ENCODE measurements around the gene ISYNA1.

The ISYNA1 gene

DNA sequence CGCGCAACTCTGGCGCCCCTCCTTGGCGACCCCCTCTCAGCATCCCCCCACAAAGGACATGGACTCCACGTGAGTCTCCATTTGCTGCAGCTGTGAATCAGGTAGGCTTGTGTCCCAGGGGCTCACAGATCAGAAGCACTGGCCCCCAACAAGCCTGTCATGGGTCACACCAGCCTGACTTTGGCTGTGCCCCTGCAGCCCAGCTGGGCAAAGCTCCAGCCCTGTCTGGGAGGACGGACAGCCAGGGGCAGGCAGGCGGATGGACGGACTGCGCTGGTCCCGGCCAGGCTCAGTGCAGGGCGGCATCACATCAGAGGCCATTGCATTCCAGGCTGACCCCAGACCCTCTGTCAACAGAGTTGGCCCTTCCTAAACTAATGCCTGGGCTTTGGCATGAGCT is 28.4 kb upstream of the ISYNA1 start:
- DNase-seq = no peak

DNA sequence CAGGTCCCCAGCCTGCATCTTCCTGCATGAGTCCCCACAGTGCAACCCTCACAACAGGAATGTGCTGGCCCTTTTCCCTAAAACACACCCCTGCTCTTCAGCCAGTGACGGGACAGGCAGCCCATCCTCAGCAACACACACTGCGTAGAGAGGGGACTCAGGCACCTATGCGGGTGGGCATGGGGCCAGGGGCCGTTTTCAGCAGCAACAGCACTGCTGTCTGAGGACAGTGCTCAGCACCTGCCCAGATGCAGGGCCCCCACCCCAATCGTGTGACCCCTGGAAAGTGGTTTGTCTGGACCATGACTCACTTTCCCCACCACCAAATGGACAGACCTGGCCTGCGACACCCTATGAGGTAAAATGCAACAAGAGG is 28.0 kb upstream of the ISYNA1 start:
- DNase-seq = no peak

DNA sequence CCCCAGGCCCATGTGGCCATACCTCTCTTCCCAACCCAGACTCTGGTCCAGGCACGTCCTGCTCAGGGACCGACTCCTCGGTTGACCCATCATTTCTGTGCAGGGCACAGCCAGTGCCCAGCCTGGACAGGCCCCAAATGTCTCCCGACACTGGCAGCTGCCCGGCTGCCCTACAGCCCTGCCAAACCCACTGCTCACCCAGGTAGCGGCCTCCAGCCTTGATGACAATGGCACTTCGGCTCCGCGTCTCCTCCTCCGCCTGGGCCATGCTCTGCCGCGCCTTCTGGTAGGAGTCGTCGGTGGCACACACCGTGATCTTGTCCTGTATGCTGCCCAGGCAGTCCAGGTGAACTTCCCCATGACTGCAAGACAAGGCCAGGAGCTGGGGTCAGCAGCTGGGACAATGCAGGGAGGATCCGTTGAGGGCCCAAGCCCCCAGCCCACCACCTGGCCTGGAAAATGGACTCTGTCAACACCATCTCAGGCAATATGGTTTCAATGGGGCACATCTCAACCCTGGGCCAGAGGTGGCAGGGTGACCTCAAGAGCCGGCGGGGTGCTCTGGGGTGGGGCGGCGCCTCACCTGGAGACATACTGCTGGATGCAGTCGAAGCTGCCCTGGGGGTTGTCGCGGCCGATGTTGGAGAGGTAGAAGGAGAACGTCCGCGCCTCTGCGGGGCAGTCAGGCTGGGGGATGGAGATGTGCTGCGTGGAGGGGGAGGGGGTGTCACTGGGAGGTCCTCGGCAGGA is 27.5 kb upstream of the ISYNA1 start:
- no peak for DNase-seq

DNA sequence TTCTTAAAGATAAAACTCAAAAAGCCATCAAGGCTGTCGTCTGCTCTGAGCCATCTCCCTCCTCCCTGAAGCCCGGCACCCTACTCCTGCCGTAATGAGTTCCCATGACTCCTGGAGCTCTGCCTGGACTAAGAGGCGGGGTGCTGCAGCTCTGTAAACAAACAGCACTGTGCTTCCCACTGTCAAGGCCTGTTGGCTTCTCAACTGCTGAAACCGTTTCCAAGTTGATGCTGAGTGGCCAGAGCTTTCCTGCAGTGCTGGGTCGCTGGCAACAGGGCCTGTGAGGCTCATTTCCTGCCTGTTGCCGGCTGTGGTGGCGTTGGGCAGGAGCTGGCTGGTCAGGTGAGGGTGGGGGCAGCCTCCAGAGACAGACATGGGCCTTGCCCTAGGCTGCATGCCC is 26.7 kb upstream of the ISYNA1 start:
- peak; percentile 65 for DNase-seq

DNA sequence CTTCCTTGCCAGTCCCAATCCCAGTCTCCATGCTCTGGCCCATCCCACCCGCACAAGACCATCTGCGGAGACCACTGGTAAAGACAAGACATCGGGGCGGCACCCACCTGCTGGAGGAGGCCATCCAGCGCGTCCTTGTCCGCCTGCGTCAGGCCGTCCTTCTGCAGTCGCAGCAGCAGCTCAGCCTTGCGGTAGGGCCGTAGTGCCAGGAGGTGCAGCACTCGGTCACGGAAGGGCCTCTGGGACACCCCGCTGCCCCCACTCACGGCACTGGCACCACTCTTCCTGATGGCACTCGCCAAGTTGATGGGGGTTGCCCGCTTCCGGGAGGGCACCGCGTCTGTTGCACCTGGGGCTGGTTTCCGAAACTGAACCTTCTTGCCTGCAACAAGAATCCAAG is 23.5 kb upstream of the ISYNA1 start:
- DNase-seq = no peak

DNA sequence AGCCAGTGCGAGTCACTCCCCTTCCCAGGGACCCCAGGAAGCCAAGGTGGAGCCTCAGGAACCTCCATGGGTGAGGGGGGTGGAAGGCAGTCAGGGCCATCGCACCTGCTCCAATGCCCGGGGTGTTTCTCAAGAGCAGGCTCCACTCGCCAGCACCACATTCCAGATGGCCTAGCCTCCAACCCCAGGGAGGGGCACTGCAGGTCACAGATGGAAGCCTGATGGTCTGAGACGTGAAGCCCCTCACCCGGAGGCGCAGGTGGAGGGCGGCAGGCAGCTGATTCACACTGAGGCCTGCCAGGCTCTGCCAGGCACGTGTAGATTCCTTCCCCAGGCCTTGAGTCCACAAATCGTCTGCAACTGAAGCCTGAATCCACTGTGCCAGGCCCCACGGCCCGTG is 23.0 kb upstream of the ISYNA1 start:
- no peak for DNase-seq

DNA sequence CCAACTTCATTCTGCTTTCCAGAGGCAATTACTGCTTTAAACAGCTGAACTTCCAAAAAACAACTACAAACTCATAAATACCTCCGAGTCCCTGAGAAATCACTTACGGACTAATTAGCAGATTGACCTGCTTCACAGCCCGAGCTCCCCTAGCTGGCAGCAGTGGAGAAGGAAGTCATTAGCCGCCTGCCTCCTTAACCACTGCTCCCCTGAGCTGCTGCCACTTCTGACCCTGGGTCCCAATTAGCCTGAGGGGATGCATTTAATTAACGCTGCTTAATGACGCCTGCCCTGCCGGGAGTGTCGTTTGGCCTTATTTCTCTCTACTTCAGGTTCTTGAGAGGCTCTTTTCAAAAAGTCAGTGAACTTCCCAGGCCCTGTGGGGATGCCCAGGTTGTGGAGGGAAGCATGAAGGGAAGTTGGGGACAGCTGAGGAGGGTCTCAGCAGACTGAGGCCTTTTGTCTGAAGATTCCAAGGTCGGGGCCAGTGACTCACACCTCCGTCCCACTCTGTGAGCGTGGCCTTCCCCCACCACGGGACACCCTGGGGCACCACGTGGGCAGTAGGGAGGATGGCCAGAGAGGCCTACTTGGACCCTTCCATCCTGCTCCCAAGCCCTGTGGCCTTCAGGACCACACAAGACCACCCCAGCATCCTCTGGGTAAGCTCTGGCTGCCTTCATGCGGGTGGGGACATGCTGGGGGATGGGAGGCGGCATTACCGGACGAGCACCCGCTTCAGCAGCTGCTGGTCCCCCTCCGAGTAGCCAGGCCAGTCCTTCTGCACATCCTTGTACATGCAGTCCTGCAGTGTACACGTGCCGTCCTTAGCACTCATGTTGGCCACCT is 19.8 kb upstream of the ISYNA1 start:
- DNase-seq = no peak

DNA sequence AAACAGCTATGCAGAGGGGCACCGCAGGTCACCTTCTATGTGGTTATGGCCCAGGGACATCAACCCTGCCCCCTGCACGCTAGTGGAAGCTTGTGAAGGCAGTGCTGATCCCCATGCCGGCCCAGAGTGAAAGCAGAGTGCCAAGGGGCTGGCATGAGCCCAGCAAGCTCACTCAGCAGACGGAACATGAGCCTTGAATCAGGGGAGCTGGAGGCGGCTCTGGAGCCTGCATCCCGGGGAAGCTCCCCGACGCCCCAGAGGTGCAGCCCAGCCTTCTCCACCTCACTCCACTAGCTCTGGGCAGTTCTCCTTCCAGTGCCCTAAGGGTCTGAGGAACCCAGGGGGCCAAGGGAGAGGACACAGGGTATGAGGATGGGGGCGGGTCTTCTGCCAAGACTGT is 19.0 kb upstream of the ISYNA1 start:
- no peak for DNase-seq

DNA sequence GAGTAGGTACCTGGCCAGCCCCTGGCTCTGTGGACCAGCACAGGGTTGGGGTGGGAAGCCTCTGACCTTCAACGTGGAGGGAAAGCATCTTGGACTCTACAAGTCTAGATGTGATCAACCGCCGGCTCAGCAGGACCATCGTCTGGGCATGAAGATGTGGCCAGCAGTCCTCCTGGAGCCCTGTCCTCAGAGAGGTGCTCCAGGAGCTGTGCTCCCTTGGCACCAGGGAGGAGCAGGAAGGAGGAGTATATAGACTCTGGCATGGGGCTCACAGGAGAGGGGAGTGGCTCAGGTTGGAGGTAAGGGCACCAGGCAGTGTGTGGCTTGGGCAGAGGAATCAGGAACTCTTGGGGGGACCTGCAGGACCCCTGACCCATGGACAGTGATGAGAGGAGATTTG is 18.3 kb upstream of the ISYNA1 start:
- no peak for DNase-seq

DNA sequence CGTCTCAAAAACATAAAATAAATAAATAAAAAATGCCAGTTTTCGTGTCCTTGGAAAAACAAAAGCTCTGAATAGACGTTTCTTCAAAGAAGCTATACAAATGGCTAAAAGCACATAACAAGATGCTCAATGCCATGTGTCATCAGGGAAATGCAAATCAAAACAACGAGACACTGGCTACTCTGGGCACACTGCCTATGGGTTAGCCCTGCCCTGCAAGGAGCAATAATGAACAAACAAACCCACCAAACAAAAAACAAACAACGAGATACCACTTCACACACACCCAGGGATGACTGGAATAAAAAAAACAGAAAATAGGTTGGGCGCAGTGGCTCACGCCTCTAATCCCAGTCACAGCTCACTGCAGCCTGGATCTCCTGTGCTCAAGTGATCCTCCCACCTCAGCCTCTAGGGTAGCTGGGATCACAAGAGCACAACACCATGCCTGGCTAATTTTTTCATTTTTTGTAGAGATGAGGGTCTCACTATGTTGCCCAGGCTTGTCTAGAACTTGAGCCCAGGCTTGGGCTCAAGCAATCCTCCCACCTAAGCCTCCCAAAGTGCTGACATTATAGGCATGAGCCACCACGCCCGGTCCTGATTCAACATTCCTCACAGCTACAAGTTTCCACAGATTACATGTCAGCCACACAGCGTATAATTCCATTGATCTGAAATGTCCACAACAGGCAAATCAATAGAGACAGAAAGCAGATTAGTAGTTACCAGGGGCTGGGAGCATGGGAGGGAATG is 15.5 kb upstream of the ISYNA1 start:
- no peak for DNase-seq

DNA sequence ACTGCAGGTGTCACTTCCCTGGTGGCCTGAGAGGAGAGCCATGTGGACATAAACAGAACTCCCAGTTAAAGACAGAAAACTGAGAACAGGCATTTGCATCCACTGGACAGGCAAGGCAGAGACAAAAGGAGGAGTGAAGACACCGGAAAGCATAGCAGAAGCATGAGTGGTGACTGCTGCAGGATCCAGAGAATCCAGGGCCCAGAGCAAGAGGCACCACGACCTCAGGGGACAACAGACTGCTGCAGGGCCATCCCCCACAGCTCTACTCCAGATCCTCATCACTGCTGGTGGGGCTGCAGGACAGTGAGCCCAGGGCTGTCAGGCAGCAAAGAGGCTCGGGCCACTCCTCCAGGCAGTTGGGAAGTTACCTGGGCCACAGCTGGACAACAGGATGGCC is 14.5 kb upstream of the ISYNA1 start:
- DNase-seq = no peak

DNA sequence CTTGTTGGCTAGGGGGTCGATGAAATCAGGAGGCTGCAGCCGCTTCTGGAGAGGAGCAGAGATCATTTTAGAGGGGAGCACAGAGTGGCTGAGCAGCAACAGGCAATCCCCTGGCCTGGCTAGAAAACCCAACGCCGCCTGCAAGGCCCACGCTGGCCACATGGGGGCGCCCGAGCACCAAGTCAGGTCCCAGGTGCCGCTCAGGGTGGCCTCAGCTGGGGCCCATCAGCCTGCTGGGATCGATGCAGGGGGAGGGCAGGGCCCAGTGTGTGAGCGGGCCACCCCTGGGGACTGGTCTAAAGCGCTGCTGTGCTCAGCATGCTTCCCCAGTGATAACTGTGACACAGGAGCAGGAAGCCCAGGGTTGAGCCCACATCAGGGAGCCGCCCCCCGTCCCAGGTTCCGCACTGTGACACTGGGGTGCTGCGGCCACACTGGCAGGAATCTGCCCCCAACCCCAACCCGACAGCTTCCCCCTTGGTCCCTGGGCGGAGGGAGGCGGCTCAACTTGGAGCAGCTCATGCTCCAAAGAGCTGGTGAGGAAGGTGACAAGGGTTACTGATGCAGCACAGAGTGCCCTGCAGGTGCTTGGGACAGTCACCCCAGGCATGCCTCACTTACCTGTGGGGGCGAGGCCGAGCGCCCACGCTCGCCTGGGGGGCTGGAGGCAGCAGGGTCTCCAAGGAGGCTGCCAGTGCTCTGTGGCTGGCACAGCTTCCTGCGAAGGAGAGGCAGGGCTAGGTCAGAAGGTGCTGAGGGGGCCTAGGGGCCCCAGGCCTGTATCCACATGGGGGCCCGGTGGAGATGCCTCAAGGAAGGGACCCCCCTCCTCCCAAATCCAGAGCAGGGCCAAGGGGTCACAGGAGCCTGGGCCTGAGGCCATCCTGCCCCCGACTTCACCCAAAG is 13.3 kb upstream of the ISYNA1 start:
- DNase-seq = peak; percentile 80

DNA sequence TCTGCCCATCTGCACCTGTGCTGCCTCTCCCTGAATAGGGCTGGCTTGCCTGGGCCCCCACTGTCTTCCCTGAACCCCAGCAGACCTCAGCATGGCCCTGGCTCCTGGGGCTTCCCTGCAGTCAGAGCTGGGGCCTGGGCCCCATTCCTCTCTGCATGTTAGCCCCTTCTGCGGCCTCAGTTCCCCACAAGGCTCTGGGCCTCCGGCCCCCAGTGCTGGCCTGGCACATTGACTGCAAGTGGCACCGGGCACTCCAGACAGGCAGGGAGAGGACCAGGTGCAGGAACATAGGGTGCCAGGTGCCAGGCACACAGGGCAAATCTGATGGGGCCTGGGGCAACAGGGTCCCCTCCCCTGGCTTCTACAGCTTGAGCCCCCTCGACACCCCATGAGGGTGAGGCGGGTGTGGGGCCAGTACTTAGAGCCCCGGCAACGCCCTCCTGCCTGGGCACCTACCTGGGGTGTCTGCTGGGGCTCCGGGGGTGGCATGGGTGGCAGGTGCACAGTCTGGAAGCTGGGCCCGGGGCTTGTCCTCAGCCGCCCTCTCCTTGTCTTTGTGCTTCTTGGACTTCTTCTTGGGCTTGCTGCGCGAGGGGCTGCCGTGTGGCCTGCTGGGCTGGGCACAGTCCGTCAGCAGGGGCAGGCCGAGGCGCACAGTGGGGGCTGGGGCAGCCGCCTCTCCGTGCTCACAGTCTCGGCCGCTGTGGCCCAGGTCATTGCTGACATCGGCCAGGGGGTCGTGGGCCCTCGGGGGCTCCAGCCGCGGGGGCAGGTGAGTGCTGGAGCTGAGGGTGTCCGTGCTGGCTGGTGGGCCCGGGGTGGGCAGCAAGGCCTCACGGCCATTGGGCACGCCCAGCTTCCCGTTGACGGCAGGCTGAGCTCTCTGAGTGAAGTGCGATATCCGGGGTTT is 12.3 kb upstream of the ISYNA1 start:
- no peak for DNase-seq

DNA sequence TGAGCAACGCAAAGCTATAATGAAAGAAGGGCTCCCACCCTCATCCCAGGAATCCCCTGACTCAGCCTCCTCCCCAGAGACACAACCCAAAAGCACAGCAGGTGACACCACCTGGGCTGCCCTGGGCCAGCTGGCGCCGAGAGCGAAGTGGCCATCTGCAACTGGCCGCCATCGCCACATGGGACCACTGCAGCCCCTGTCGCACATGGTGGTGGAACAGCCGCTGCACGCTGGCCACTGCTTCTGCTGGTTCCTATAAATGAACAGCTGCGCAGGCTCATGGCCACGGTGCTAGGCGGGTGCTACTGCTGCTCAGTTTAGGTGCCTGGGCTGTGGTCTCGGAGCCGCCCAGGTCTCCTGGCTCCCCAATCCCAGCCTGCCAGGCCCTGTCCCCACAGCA is 11.6 kb upstream of the ISYNA1 start:
- DNase-seq = no peak

DNA sequence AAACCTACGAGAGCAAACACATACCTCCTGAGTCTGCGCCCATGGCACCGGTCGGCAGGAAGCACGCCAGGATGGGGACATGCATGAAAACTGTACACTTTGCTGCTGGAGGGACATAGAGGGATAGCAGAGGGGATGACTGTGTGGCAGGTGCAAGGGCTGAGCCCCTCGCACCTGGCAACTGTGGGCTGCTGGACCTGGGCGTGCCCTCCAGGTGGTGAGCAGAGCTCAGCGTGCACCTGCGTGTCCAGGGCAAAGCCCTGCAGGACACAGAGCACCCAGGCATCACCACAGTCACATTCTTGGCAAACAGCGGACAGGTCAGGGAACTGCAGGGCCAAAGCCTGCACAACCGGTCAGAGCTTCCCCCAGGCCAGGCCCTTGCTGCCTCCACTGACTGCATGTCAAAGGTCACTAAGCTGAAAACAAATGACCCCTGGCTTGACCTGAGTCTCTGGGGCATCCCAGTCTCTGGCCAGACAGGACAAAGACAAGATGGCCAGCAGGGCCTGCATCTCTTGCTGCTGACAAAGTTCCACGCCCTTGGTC is 9.0 kb upstream of the ISYNA1 start:
- DNase-seq = no peak

DNA sequence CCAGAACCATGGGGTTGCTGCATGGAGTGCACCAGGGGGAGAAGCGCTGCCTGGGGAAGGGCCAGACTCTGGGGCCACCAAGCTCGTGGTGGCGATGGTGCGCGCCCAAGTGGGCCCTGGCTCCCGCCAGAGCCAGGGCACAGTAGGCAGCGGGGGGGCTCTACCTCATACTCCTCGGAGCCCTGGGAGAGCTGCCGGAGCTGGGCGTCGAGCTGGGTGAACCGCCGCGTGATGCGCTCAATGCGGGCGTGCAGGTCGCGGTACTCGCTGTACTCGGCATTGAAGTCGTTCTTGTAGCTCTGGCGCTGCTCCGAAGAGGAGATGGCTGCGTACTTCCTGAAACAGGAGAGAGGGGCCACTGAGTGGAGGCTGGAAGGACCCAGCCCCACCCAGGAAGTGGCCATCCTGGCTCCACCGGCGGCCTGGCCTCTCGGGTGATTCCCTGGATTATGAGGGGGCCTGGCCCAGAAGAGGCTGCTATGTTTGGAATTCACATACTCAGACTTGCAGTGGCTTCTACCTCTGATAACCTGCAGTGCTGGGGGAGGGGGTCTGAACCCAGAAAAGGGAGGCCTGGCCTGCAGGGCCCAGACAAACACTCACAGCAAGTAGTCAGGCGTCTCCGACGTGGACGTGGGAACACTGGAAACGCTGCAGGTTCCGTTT is 8.3 kb upstream of the ISYNA1 start:
- DNase-seq = no peak

DNA sequence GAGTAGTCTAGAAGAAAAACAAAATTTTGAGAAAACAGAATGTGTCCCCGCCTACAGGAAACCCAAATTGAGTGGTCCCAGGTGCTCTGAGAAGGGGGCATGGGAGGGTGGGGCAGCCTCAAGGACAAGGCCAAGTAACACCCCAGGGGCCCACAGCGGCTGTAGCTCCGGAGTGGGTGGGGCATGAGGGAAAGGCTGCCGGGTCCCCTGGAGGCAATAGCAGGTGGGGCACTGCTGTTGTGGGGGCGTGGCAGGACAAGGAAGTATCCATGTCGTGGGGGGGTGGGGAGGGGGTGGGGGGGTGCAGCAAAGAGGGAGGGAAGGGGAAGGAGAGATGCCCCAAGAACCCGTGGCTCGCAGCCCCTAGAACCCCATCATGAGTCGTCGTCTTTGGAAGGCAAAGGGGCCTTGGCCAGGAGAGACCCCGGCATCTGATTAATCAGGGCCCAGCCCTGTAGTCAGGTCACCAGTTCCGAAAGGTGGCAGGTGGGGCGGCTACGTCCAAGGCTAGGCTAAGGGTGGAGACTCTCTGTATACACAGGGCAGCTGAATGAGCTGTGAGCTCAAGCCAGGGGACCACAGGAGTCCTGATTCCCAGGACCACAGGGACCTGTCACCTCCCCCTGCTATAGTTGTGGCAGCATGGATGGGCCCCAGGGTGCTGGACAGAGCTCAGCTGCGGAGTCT is 7.5 kb upstream of the ISYNA1 start:
- DNase-seq = no peak

DNA sequence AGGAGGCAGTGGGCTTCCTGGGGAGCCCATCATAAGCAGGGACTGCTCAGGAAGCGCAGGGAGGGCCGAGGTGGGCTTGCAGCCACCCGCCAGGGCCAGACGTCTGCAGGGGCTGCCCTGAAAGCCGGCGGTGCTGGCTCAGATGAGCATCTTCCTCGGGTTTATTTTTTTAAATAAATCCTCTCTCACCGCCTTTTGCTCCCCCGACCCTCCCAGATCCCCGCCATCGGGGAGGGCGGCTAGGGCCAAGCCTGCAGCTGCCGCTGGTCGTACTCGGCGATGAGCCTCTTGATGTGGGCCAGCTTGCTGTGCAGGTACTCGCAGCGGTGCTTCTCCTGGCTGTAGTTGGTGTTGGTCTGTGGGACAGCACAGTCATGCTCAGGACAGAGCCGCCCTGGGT is 6.6 kb upstream of the ISYNA1 start:
- no peak for DNase-seq

DNA sequence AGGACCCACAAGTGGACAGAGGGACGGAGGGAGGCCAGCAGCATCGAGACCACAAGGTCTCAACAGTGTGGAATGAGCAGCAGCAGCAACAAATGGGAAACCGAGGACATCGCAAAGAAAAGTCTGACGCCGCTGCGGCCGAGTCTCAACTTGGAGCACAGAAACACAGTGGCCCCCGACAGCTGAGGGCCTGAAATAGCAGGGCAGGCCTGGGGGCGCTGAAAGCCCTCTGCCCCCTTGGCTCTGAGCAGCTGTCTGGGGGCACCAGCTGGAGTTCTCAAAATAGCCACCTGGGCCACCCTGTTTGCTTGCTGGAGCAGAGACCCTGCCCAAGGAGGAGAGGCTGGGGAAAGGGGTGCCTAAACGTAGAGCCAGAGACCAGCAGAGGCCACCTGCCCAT is 5.9 kb upstream of the ISYNA1 start:
- DNase-seq = no peak

DNA sequence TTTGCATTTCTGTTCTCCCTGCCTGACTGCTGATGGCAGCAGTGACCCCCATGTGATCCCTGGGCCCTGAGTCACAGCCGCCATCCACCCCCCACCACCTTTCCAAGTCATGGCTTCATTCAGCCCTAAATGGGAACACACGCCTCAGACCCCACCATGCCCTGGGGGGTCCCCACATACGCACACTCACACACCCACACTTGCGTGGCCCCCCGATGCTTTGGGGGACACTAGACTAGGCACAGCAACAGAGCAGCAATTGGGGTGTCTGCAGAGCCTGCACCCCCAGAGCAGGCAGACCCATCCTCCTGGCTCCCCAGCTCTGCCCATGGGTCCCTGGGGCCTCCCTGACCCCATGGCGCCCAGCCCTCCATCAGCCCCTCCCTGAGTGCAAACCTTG is 5.5 kb upstream of the ISYNA1 start:
- DNase-seq = no peak

All from NCI-H1694 (cell line).